ENCODE data around the gene DENND5B.
"Not testable (repeated sequence)": the region's sequence is repeated elsewhere in the genome, so short reads cannot be mapped to it uniquely, and the experiment has no call there.

DENND5B gene

DNA sequence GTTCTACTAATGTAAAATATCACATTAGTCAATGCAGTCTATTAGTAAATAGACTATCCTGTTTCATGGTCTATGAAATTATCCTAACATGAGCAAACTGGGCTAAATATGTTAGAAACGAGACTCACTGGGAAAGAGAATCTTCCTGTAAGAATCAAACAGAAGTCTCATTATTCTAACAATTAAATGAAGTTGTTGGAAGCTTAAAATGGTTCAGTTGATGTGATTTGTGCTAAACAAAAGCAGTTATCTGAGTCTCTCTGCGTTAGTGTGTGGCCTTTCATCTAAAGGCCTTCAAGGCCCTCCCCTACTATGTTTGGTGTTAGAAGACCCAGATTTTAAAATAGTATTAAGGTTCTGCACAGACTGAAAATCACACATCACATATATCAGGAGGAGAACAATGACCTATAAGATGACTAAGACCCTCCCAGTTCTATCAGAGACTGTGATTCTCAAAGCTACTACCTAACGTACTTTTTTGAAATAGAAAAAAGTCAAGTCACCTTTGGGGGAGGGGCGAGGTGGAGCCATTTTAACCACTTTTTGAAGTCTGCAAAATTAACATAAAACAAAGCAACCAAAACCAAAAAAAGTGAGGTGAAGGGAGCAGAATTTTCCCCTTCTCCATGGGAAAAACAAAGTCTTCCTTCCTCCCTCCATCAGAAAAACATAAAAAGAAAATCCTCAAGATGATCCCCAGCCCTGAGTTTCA is 82.3 kb downstream of the DENND5B start:
- H3K4me3 ChIP-seq (ENCODE audit: low read depth, low read length), result no peak overlapping the region

GRCh38 chr12:31507966-31508365 is 83.0 kb downstream of the DENND5B start:
- no peak overlapping the region for H3K4me3 ChIP-seq (ENCODE audit: low read depth, low read length)

GRCh38 chr12:31506515-31507306 is 84.2 kb downstream of the DENND5B start:
- H3K4me3 ChIP-seq (ENCODE audit: low read depth, low read length), result no peak overlapping the region

GRCh38 chr12:31504625-31505222 is 86.2 kb downstream of the DENND5B start:
- no peak overlapping the region for H3K4me3 ChIP-seq (ENCODE audit: low read depth, low read length)

DNA sequence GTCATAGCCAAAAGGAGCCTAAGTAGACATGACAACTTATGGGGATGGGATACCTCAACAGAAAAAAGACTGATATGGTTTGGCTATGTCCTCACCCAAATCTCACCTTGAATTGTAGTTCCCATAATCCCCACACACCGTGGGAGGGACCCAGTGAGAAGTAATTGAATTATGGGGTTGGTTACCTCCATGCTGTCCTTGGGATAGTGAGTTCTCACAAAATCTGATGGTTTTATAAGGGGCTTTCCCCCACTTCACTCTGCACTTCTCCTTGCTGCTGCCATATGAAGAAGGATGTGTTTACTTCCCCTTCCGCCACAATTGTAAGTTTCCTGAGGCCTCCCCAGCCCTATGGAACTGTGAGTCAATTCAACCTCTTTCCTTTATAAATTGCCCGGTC is 89.9 kb downstream of the DENND5B start:
- not testable (repeated sequence) for H3K4me3 ChIP-seq (ENCODE audit: low read depth, low read length)

GRCh38 chr12:31499567-31499966 is 91.4 kb downstream of the DENND5B start:
- H3K4me3 ChIP-seq (ENCODE audit: low read depth, low read length), result no peak overlapping the region

DNA sequence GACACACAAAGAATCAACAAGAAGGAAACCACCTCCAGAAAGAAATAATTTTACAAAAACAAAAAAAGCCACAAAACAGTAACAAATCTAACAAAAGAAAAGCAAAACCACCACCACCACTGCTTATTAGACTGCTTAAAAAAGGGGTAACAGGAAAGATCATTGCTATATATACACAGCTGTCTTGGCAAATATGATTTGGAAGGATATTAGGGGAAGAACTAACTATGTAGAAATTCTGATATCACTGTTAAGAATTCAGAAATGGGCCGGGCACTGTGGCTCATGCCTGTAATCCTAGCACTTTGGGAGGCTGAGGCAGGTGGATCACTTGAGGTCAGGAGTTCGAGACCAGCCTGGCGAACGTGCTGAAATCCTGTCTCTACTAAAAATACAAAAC is 92.5 kb downstream of the DENND5B start:
- H3K4me3 ChIP-seq (ENCODE audit: low read depth, low read length), result no peak overlapping the region

GRCh38 chr12:31496257-31496656 is 94.7 kb downstream of the DENND5B start:
- H3K4me3 ChIP-seq (ENCODE audit: low read depth, low read length), result no peak overlapping the region

GRCh38 chr12:31494455-31494854 is 96.5 kb downstream of the DENND5B start:
- H3K4me3 ChIP-seq (ENCODE audit: low read depth, low read length), result no peak overlapping the region

GRCh38 chr12:31492599-31493196 is 98.2 kb downstream of the DENND5B start:
- no peak overlapping the region for H3K4me3 ChIP-seq (ENCODE audit: low read depth, low read length)

DNA sequence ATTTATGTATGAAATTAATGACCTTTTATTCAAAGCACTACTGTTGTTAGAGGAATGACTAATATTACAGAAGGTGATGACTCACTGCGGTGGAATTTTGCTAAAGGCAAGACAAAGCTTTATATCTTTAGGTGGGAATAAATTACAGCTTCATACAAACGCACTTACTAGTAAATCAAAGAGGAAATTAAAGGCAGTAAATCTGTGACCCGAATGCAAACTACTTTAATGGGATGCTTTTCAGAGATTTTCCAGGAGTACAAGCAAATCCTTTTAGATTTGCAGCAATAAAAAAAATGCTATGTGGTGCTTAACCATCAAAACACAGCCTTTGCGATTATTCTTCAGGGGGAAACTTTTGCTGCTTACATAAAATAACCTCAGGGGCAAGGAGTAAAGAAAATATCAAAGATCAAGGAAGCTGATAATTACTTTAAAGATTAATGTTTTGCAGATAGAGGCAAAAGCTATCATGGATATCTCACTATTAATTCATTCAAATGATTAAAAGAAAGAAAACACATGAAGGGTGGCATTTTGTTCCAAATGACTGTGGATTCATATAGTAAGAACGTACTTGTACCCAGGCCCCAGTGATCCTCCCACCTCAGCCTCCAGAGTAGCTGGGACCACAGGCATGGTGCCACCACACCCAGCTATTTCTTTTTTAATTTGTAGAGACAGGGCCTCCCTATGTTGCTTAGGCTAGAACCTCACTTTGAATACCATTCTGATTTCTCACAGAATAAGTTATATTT is 98.9 kb downstream of the DENND5B start:
- H3K4me3 ChIP-seq (ENCODE audit: low read depth, low read length), result no peak overlapping the region

DNA sequence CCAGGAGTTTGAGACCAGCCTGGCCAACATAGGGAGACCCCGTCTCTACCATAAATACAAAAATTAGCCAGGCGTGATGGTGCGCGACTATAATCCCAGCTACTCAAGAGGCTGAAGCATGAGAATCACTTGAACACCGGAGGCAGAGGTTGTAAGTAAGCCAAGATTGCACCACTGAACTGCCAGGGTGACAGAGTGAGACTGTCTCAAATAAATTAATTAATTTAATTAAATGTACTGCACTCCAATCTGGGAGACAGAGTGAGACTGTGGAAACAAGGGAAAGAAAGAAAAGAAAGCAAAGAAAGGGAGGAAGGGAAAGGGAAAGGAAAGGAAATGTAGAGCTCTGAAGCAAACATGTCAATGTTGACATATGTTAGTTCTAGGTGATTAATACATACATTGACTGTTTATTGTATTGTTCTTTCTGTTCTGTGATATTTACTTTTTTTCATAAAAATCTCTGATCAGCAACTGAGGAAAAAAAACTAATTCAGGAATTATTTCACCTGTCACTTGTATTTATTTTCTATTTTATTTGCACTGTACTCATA is 99.6 kb downstream of the DENND5B start:
- H3K4me3 ChIP-seq (ENCODE audit: low read depth, low read length), result no peak overlapping the region

DNA sequence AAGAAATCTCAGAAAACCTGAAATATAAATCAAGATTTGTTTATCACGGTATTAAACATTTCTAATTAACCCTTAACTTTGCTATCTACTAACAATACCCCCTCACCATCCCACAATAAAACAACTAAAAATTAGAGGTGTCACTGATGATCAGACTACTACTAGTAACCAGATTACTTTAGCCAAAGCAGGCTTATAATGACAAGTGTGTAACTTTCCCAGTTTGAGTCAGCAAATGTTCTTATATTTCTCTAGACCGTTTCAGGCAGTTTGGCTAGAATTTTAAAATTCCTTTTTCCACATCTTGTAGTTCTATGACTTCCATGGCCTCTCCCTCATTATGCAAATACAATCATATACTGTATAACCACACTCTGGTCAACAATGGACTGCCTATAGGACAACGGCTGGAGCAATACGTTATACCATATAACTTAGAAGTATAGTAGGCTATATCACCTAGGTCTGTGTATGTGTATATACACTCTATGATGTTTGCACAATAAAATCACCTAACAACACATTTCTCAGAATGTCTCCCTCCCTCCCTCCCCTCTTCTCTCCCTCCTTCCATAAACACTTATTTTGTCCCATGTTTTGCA is 102.1 kb downstream of the DENND5B start:
- no peak overlapping the region for H3K4me3 ChIP-seq (ENCODE audit: low read depth, low read length)

DNA sequence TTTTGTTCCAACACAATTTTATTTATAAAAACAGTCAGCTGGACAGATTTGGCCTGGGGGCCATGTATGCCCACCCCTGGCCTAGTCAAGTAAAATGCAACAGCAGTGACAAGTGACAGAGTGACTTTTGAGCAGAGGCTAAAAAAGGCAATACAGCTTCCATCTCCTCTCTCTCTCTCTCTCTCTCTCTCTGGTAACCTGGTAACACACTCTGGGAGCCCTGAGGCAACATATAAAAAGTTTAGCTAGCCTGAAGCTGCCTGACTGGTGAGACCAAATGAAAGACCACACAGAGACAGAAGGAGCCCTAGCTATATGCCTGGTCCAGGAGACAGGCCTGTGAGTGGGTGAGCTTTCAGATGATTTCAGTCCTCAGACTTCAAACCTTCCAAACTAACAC is 105.4 kb downstream of the DENND5B start:
- H3K4me3 ChIP-seq (ENCODE audit: low read depth, low read length), result no peak overlapping the region

GRCh38 chr12:31482816-31483215 is 108.1 kb downstream of the DENND5B start:
- H3K4me3 ChIP-seq (ENCODE audit: low read depth, low read length), result no peak overlapping the region

GRCh38 chr12:31481415-31481814 is 109.5 kb downstream of the DENND5B start:
- H3K4me3 ChIP-seq (ENCODE audit: low read depth, low read length), result no peak overlapping the region

DNA sequence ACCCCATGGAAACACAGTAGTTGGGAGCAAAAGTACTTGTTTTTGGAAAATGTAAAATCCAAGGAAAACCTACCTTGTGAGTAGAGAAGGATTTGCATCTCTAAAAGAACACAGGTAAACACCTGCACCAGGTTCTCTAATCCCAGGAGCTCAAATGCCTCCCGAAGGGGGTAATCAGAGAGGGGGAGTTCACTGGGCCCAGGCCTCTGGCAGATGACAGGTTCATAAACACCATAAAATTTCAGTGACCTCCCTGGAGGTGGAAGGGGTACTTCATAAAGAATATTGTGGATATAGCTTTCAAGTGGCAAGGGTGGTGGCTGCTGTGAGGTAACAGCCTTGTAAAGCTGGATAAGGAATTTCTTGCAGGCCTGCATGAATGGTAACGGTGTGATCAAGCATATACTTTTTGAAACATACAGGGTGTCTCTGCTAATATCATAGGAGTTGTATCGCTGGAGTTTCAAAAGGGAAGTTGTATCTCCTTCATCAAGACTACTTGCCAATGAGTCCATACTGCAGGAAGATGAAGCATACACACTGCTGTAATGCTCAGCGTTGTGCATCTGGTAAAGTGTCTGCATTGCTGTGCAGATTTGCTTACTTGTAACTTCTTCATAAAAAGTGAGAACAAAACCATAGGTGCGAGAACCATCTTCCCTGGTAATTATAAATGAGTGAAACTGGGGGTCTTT is 111.3 kb downstream of the DENND5B start:
- H3K4me3 ChIP-seq (ENCODE audit: low read depth, low read length), result no peak overlapping the region

DNA sequence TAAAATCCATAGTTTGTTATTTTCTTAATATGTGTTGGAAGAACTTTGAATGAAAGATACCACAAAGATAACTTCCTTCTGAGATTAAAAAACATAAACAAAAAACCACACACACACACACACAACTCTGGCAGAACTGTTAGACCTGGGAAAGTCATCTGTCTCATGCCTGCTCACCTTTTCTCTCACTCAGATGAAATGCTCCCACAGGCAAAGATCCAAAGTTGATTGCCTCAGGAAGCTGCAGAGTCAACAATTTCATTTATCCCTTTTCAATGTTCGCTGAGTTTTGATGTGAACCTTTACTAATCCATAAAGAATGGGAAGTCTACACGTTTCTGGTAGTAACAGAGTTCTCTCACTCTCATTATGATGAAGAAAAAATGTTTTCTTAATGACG is 112.0 kb downstream of the DENND5B start:
- no peak overlapping the region for H3K4me3 ChIP-seq (ENCODE audit: low read depth, low read length)

GRCh38 chr12:31478425-31478824 is 112.5 kb downstream of the DENND5B start:
- H3K4me3 ChIP-seq (ENCODE audit: low read depth, low read length), result no peak overlapping the region

DNA sequence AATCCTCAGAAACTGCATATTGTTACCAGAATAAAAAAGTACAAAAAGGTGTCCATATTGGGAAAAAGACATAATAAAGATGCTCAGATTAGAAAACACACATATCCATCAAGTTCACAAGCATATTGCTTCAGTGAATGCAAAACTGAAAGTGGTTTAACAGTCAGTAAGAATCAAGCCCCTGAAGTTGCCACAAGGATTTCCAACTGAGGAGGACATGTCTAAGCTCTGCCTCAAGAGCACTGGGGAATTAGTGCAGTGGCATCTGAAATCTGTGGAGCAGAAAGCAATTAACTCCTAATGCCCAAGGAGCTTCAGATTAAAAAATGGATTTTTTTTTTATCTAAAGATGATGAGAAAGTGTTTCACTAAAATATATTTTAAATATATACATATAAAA is 113.2 kb downstream of the DENND5B start:
- no peak overlapping the region for H3K4me3 ChIP-seq (ENCODE audit: low read depth, low read length)
